ENCODE results near the gene RBM47. TPM values are rescaled to one million over a fixed set of nuclear protein-coding genes. Genes with fewer than 3 reads are reported as not detected.

The RBM47 gene
- polyA plus RNA-seq, 1 experiment: 0.62 TPM

DNA sequence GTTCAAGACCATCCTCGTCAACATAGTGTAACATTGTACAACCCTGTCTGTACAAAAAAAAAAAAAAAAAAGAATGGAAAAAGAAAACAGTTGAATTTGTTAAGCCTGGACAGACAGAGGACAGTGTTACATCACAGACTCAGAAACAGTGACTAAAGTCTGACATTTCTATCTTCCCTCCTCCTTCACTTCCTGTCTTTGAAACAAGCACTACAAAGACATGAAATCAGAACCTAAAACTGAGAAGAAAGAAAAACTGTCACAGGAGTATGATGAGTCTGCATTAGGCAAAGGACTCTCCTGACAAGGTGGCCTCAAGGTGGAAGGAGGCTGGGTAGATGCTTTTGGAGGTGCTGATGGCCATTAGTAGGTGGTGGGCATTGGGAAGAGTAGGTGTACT, 126.7 kb downstream of the RBM47 start:
- no peak for DNase-seq (ENCODE audit: low read depth, low spot score)
- Histone ChIP-seq H3K9me3 (ENCODE audit: control insufficient read depth, insufficient read depth, low read length) (no peaks in the 10 kb centered on the region), H3K27ac (ENCODE audit: low read depth, low read length) (no peak overlapping the region), H3K27me3 (ENCODE audit: control insufficient read depth, insufficient read depth, low read length) (no peaks in the 10 kb centered on the region), H3K4me3 (ENCODE audit: low read depth, low read length) (no peak overlapping the region)
- TF ChIP-seq, protein P1, sequence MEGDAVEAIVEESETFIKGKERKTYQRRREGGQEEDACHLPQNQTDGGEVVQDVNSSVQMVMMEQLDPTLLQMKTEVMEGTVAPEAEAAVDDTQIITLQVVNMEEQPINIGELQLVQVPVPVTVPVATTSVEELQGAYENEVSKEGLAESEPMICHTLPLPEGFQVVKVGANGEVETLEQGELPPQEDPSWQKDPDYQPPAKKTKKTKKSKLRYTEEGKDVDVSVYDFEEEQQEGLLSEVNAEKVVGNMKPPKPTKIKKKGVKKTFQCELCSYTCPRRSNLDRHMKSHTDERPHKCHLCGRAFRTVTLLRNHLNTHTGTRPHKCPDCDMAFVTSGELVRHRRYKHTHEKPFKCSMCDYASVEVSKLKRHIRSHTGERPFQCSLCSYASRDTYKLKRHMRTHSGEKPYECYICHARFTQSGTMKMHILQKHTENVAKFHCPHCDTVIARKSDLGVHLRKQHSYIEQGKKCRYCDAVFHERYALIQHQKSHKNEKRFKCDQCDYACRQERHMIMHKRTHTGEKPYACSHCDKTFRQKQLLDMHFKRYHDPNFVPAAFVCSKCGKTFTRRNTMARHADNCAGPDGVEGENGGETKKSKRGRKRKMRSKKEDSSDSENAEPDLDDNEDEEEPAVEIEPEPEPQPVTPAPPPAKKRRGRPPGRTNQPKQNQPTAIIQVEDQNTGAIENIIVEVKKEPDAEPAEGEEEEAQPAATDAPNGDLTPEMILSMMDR (IDR thresholded peaks at IDR 0.05; ENCODE audit: low read depth, low read length): no peak
- POLR2A ChIA-PET: no interaction called here
- CTCF ChIA-PET: no interaction called here

DNA sequence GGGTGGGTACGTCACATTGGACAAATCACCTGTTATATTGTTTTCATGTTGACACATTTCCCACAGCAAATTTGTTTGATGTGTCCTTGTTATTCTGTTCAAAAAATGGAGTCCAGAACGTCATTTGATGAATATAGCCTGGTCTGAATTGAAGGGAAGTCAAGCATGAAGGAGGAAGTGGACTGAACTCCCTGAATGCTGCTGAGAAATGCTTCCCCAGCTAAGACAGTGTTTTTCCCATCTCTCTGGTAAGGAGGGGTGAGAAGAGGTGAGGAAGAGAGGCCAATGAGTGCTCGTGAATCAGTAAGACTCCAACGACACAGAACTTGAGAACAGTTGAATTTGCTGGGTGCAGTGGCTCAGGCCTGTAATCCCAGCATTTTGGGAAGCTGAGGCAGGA, 127.4 kb downstream of the RBM47 start:
- H3K27ac ChIP-seq (ENCODE audit: low read depth, low read length): no peak overlapping the region
- TF ChIP-seq, protein P1 (IDR thresholded peaks at IDR 0.05; ENCODE audit: low read depth, low read length): no peak
- H3K27me3 ChIP-seq (ENCODE audit: control insufficient read depth, insufficient read depth, low read length): no peaks in the 10 kb centered on the region
- H3K9me3 ChIP-seq (ENCODE audit: control insufficient read depth, insufficient read depth, low read length): no peaks in the 10 kb centered on the region
- H3K4me3 ChIP-seq (ENCODE audit: low read depth, low read length): no peak overlapping the region
- ChIA-PET POLR2A (no interaction called here), CTCF (no interaction called here)
- DNase-seq (ENCODE audit: low read depth, low spot score): no peak

DNA sequence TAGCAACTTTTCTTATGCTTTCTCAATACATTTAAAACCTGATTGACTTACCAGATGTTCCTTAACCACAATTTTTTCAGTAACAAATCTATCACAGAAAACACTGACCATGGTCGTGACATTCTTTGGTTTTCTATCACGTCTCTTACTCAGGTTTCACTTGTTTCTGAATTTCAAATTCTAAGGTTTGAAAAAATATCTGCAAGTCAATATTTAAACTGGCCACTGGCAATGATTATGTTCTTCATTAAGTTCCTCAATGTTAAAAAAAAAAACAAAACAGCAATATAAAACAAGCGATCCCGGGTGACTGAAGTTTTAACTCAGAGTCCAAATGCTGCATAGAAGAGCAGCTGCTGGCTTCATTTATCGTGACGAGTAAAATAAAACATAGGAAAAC, 128.9 kb downstream of the RBM47 start:
- ChIA-PET POLR2A (no interaction called here), CTCF (no interaction called here)
- TF ChIP-seq, protein P1 (IDR thresholded peaks at IDR 0.05; ENCODE audit: low read depth, low read length): no peak

DNA sequence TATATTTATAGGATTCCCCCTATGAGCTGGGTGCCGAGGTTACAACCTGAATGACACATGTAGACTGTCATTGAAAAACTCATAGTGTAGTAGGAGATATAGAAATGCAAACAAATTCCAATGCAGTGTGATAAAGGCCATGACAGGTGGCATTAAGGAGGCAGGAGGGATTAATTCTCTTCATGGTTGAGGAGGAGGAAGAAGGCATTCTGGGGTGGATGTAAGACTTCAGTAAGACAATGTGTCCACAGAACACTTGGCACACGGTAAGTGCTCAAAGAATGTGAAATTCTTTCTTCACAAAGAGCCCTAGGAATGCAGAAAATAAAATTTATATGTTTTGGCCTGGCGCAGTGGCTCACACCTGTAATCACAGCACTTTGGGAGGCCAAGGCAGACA, 136.5 kb downstream of the RBM47 start:
- ChIA-PET CTCF (no interaction called here), POLR2A (no interaction called here)
- DNase-seq (ENCODE audit: low read depth, low spot score): no peak
- no peaks in the 10 kb centered on the region for H3K9me3 ChIP-seq (ENCODE audit: control insufficient read depth, insufficient read depth, low read length)
- TF ChIP-seq, protein P1 (IDR thresholded peaks at IDR 0.05; ENCODE audit: low read depth, low read length): no peak
- no peak overlapping the region for H3K4me3 ChIP-seq (ENCODE audit: low read depth, low read length)
- no peaks in the 10 kb centered on the region for H3K27me3 ChIP-seq (ENCODE audit: control insufficient read depth, insufficient read depth, low read length)
- H3K27ac ChIP-seq (ENCODE audit: low read depth, low read length): no peak overlapping the region

More for the DNA sequence above, 128.9 kb downstream of the RBM47 start:
- no peak overlapping the region for H3K4me3 ChIP-seq (ENCODE audit: low read depth, low read length)
- no peak for DNase-seq (ENCODE audit: low read depth, low spot score)
- no peaks in the 10 kb centered on the region for H3K9me3 ChIP-seq (ENCODE audit: control insufficient read depth, insufficient read depth, low read length)
- H3K27ac ChIP-seq (ENCODE audit: low read depth, low read length): no peak overlapping the region
- H3K27me3 ChIP-seq (ENCODE audit: control insufficient read depth, insufficient read depth, low read length): no peaks in the 10 kb centered on the region

DNA sequence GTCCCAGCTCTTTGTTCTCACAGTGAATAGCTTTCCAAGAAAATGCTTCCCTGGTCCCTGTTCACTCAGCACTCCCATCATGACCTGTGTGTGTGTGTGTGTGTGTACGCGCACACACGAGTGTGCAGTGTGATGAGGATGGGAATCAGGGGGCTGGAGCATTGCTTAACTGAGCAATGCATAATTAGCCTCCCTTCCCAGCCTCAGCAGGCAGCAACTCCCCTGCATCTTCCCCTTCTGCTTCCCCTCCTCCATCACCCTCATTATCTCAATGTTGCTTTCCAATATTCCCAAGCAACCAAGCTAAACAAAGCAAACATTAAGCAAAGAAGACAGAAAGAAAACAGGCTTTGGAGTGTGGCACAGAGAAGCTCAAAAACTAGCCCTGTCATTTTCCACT, 137.0 kb downstream of the RBM47 start:
- DNase-seq (ENCODE audit: low read depth, low spot score): no peak
- ChIA-PET CTCF (interaction anchor here (1.3 kb wide), 1 partner anchor 176 kb away, joined by 3 read pairs; no protein-coding TSS in a partner anchor), POLR2A (no interaction called here)
- Histone ChIP-seq H3K27ac (ENCODE audit: low read depth, low read length) (no peak overlapping the region), H3K4me3 (ENCODE audit: low read depth, low read length) (no peak overlapping the region), H3K9me3 (ENCODE audit: control insufficient read depth, insufficient read depth, low read length) (no peaks in the 10 kb centered on the region), H3K27me3 (ENCODE audit: control insufficient read depth, insufficient read depth, low read length) (no peaks in the 10 kb centered on the region)
- TF ChIP-seq, protein P1 (IDR thresholded peaks at IDR 0.05; ENCODE audit: low read depth, low read length): no peak
